ENCODE measurements around the gene COL4A6. TPM values are rescaled to one million over a fixed set of nuclear protein-coding genes. Genes with fewer than 3 reads are reported as not detected.

The COL4A6 gene
- total and polyA plus RNA-seq, 2 donors (not counting 3 experiments of a cell fraction or from before 2014, with no cell fraction given): 0.49 to 0.62 TPM

GRCh38 chrX:108331126-108331909 is 106.9 kb downstream of the COL4A6 start:
- FAIRE-seq (no peak), DNase-seq (ENCODE audit: low read depth, low spot score) (no peak)
- intact Hi-C loops (cut with micrococcal nuclease) (no loop called here), dilution Hi-C loops (cut with MboI; ENCODE audit: extremely low pct_ligation_motif_present, low sequenced_read_pairs) (no loop called here)
- no peaks in the 10 kb centered on the region for H3K4me1 ChIP-seq (ENCODE audit: control insufficient read depth, extremely low read depth, insufficient read depth, low read length)
- H3K4me2 ChIP-seq (ENCODE audit: insufficient read depth, low read length): no peak overlapping the region
- no TSS peak for BruUV-seq (replicated peaks)
- TF ChIP-seq JUN (IDR thresholded peaks at IDR 0.05; ENCODE audit: borderline replicate concordance, insufficient read depth, insufficient read length, low read depth) (no peak), FOS (IDR thresholded peaks at IDR 0.05; ENCODE audit: borderline replicate concordance, insufficient read depth, low read length) (no peak), EZH2 (IDR thresholded peaks at IDR 0.05; ENCODE audit: borderline replicate concordance, low read depth, low read length, severe bottlenecking) (no peak), POLR2A (IDR thresholded peaks at IDR 0.05; ENCODE audit: low read depth, low read length) (no peak), CTCF (IDR thresholded peaks at IDR 0.05; ENCODE audit: extremely low read depth in 1 of 2, insufficient read depth in 1 of 2, low read depth in 1 of 2, low read length in 2 of 2) (no peak), MYC (IDR thresholded peaks at IDR 0.05; ENCODE audit: low read depth, low read length) (no peak), MAX (IDR thresholded peaks at IDR 0.05; ENCODE audit: insufficient read depth, insufficient read length) (no peak), GATA2 (IDR thresholded peaks at IDR 0.05; ENCODE audit: insufficient read depth, insufficient read length, low read depth, low read length) (no peak), POLR2AphosphoS5 (IDR thresholded peaks at IDR 0.05; ENCODE audit: insufficient read depth, low read depth, low read length) (no peak)
- no peaks in the 10 kb centered on the region for H3K36me3 ChIP-seq (ENCODE audit: control insufficient read depth in 2 of 2, extremely low read depth in 1 of 2, insufficient read depth in 2 of 2, low read length in 2 of 2)
- ChIA-PET CTCF (no interaction called here), POLR2A (no interaction called here)
- no peaks in the 10 kb centered on the region for H3K9me3 ChIP-seq (replicated peaks; ENCODE audit: control insufficient read depth, insufficient read depth, low read length)
- no peak overlapping the region for H3K9ac ChIP-seq (replicated peaks; ENCODE audit: extremely low read depth, insufficient read depth, low read length)
- no peaks in the 10 kb centered on the region for H3K27me3 ChIP-seq (ENCODE audit: control insufficient read depth in 2 of 2, insufficient read depth in 2 of 2, low read length in 2 of 2)
- no peaks in the 10 kb centered on the region for H4K20me1 ChIP-seq (replicated peaks; ENCODE audit: control insufficient read depth, extremely low read depth, insufficient read depth, low read length)
- no peak overlapping the region for H2AFZ ChIP-seq (ENCODE audit: low read depth, low read length)
- H3K27ac ChIP-seq (ENCODE audit: insufficient read depth, low read depth, low read length): no peak overlapping the region
- no peak overlapping the region for H3K4me3 ChIP-seq (replicated peaks in 1 of 3; ENCODE audit: insufficient read depth in 1 of 3, low read depth in 1 of 3, low read length in 3 of 3)
- H3K79me2 ChIP-seq (ENCODE audit: control insufficient read depth, insufficient read depth, low read length): no peaks in the 10 kb centered on the region
- no peaks in the 10 kb centered on the region for H3K9me1 ChIP-seq (replicated peaks; ENCODE audit: control insufficient read depth, extremely low read depth, insufficient read depth, low read length)

All from endothelial cell of umbilical vein (primary cell).